HG02981 (cell line): ENCODE data around the gene CLDN22.
"Not testable (repeated sequence)": the region's sequence is repeated elsewhere in the genome, so short reads cannot be mapped to it uniquely, and the experiment has no call there.

Experiments
- ATAC-seq: cut with Tn5 transposase; IDR thresholded peaks from one replicate; pipeline ENCODE4 v1.9.1; 2021; ENCODE audit warnings: mild to moderate bottlenecking, moderate library complexity; ENCODE audit not compliant: unreplicated experiment

CLDN22 gene

GRCh38 chr4:183347566-183347965, 27.5 kb upstream of the CLDN22 start:
- no peak for ATAC-seq

DNA sequence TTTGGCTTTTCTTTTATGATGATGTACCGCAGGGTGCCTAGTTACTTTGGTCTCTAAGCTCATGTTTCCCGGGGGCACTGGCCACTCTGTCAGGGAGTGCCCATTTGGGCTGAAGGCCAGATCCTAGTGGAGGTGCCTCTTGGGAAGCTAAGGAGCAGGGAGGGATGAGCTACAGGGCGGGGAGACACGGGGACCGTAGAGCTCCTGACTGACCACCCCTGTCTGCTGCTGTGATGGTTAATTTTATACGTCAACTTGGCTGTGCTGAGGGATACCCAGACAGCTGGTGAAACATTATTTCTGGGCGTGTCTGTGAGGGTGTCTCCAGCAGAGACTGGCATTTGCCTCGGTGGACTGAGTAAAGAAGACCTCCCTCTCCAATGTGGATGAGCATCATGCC, 27.1 kb upstream of the CLDN22 start:
- ATAC-seq = no peak

GRCh38 chr4:183345261-183345660, 25.2 kb upstream of the CLDN22 start:
- ATAC-seq = no peak

DNA sequence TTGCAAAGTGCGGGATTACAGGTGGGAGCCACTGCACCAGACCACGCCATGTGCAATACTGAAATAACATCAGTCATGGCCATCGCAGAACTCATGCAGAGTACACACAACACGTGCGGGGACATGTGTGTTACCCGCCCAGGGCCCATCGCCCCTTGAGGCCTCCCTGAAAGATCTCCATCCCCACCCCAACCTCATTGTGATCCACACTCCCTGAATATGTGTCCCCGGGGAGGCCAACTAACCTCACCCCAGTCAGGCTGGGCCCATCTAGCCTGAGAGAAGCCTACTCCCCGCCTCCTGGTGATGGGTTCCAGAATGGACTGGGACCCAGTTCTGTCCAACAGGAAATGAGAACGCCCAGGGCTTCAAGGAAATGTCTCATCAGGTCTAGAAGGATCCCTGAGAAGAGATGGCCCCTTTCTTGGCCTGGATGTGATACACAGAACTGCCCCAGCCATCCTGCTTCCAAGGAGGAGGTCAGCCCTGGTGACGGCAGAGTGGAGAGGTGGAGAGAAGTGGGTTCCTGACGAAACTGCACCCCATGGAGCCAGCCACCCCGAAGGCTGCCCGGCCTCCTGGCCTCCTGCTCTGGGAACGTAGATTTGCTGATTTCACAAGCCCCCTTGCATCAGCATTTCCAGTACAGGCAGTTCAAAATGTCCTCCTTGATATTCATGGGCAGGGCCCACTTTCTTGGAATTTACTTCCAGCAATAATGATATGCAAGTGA, 24.6 kb upstream of the CLDN22 start:
- no peak for ATAC-seq

DNA sequence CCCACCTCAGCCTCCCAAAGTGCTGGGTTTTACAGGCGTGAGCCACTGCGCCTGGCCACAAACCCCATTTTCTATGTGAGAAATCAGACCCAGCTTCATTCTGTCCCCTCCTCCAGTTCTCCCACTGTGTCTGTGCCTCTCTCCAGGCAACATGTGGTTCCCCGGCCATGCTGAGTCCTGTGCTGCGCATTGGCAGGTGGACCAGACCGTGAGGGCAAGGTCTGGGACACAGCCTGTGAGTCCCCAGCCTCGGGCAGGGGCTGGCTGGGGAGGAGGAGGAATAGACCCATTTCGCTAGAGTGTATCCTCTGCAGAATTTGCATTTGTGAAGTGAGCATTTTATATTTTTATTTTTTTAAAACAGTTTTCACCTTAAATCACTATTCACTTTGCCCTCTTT, 23.7 kb upstream of the CLDN22 start:
- no peak for ATAC-seq

DNA sequence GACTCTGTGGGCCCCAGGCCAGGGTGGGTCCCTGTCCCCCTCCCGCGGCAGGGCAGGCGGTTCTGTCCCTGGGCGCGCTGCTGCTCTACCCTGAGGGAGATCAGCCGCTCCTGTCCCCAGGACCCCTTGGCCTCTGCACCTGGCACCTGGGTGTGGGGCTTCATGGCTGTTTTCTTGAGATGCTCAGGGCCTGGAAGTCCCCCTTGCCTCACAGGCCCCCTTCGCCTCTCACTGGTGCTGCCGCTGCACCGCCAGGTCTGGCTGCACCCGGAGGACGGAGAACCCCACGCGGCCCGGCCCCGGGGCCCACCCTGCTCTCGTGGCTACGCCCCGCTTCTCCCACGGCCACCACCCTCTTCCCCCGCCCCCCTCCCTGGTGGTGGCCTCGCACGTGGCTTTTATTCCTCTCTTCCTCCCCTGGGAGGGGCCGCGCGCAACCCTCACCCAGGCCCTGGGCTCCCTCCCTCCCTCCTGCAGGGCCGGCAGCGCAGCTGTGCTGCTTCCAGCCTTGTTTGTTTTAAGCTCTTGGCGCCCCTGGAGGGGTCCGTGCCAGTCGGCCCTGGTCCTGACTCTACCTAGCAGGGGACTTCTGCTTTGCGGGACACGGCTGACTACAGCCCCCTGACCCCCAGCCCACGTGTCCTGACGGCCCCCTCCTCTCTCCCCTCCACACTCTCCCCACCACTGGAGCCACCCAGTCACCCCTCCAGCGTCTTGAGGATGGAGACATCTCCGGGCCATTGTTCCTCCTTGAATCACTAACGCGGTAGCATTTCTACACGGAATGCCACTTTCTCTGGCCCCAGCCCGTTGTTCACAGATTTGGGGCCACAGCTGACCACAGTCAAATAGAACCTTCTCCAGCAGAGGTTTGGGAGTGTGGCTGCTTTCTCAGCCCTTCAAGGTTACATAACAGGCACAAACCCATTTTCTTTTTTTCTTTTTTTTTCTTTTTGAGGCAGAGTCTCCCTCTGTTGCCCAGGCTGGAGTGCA, 22.8 kb upstream of the CLDN22 start:
- ATAC-seq = peak; percentile 54

GRCh38 chr4:183337833-183338232, 17.8 kb upstream of the CLDN22 start:
- ATAC-seq = no peak

DNA sequence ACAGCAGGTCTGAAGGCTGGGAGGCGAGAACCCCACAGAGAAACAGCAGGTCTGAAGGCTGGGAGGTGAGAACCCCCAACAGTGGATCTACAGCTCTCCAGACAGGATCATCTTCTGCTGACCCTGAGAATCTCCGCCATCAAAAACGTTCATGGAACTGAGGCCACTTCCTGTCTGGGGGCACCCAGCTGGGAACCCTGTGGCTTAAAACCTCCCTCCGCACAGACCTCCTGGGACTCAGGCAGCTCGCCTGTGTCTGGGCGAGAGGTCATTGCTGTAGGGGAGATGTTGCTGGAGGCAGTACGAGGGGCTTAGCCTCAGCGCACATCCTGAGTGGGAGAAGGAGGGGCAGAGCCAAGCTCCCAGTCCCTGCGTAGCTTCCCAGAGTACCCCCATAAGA, 17.3 kb upstream of the CLDN22 start:
- ATAC-seq = no peak

DNA sequence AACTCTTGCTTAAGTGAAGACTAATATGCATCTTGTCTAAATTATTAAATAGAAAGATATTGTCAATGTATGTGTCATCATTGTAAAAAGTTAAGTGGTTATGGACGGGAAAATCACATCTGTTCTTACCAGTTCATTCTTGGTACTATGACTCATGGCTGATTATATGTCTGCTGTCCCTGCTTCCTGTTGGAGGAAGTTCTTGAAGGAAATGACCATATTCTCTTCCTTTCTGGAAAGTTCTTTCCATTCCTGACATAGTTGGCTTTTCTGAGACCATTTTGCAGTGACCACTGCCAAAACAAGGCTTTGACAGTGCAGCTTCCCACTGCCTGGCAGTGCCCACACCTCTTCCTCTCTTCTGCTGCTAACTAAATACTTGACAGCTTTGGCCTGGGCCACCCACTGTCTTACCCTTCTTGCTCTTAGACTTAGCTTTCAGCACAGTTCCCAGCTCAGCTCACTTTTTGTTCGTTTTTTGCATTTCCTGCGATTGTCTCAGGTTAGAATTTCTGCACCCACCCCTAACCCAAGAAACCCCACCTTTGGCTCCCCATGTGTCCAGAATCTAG, 15.4 kb upstream of the CLDN22 start:
- ATAC-seq = no peak

GRCh38 chr4:183333983-183334382, 13.9 kb upstream of the CLDN22 start:
- no peak for ATAC-seq

- ATAC-seq = no peak
Observed at GRCh38 chr4:183333202-183333601, 13.1 kb upstream of the CLDN22 start.

GRCh38 chr4:183332447-183332846, 12.4 kb upstream of the CLDN22 start:
- no peak for ATAC-seq

- no peak for ATAC-seq
Observed at GRCh38 chr4:183330841-183331240, 10.8 kb upstream of the CLDN22 start.

- no peak for ATAC-seq
Observed at GRCh38 chr4:183329954-183330742, 10.1 kb upstream of the CLDN22 start.

DNA sequence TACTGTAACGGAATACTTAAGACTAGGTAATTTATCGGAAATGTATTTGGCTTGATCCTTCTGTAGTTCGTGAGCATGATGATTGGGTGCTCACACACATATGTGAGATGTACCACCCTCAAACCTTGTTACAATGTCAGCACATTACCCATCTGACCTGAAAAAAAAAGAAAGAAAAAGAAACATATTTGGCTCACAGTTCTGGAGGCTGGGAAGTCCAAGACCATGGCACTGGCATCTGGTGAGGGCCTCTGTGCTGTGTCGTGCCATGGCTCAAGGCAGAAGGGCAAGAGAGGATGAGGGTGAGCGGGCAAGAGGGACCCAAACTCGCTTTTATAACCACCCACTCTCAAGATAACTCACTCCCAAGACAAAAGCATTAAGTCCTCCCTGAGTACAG, 9.2 kb upstream of the CLDN22 start:
- ATAC-seq = no peak

GRCh38 chr4:183328832-183329231, 8.8 kb upstream of the CLDN22 start:
- no peak for ATAC-seq

GRCh38 chr4:183327827-183328226, 7.8 kb upstream of the CLDN22 start:
- no peak for ATAC-seq

DNA sequence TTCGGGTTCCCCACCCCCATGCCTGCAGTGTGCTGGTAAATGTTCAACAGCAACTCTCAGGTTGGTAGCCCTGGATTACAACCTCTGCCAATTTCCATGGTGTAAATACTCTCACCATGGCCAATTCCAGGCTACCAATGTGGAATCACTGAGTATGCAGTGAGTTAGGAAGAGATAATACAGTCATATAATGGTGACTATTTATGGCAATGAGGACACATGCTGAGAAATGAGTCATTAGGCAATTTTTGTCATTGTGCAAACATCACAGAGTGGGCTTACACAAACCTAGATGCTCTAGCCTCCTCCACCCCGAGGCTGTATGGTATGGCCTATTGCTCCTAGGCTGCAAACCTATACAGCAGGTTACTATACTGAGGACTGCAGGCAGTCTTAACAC, 6.8 kb upstream of the CLDN22 start:
- ATAC-seq = no peak

GRCh38 chr4:183326387-183326786, 6.3 kb upstream of the CLDN22 start:
- not testable (repeated sequence) for ATAC-seq

DNA sequence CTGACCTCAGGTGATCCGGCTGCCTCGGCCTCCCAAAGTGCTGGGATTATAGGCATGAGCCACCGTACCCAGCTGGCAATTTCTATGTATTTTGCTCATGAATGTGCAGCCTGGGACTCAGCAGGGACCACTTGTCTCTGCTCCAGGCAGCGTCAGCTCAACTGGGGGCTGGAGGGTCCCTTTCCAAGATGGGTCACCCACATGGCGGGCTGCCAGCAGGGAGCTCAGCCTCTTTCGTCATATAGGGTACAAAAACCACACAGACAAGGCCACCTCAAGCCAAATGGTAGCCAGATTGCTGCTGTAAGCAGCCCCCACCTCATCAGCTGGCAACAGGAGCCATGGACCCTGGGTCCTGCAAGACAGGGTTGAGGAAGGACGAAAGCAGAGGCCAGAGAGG, 4.5 kb upstream of the CLDN22 start:
- no peak for ATAC-seq

DNA sequence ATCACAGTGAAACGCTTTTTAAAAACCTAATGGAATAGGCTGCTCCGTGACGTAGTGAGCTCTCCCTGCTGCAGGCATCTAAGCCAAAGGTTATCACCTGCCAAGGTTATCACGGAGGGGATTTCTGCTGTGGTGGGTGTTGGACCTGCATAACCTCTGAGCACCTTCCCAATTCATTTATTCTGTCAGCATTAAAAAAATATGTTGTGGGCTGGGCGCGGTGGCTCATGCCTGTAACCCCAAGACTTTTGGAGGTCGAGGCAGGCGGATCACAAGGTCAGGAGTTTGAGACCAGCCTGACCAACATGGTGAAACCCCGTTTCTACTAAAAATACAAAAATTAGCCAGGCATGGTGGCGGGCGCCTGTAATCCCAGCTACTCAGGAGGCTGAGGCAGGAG, 4.0 kb upstream of the CLDN22 start:
- not testable (repeated sequence) for ATAC-seq
